ENCODE measurements around the gene THAP10.
"Not testable (repeated sequence)": the region's sequence is repeated elsewhere in the genome, so short reads cannot be mapped to it uniquely, and the experiment has no call there.

Gene THAP10

DNA sequence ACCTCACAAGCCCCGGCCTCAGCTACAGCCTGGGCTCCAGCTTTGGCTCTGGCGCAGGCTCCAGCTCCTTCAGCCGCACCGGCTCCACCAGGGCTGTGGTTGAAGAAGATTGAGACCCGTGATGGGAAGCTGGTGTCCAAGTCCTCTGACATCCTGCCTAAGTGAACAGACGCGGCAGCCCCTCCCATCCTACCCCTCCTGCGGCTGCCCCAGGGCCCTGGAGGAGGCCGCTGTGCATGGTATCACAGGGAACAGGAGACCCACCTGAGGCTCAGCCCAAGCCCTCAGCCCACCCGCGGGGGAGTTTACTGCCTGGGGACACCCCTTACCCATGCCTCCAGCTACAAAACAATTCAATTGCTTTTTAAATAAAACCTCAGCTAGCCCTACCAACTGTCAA lies 32.2 kb downstream of the THAP10 start:
- Histone ChIP-seq H3K27me3 (ENCODE audit: control insufficient read depth, insufficient read depth, low read length) (0 out of 2 replicates have a peak, but pooled peaks cover 6% of the 10 kb centered on the region), H3K9ac (ENCODE audit: low read depth, low read length) (no peak overlapping the region), H3K4me3 (ENCODE audit: low read depth, low read length) (no peak overlapping the region), H3K9me3 (ENCODE audit: control insufficient read depth, insufficient read depth, low read length) (no peaks in the 10 kb centered on the region), H3K27ac (ENCODE audit: low read depth, low read length) (no peak overlapping the region), H3K4me1 (ENCODE audit: control insufficient read depth, insufficient read depth, low read length) (no peaks in the 10 kb centered on the region), H3K36me3 (ENCODE audit: control insufficient read depth, insufficient read depth, low read length) (no peaks in the 10 kb centered on the region)

- no peaks in the 10 kb centered on the region for H3K9me3 ChIP-seq (ENCODE audit: control insufficient read depth, insufficient read depth, low read length)
- 0 out of 2 replicates have a peak, but pooled peaks cover 6% of the 10 kb centered on the region for H3K27me3 ChIP-seq (ENCODE audit: control insufficient read depth, insufficient read depth, low read length)
- no peak overlapping the region for H3K9ac ChIP-seq (ENCODE audit: low read depth, low read length)
- no peaks in the 10 kb centered on the region for H3K4me1 ChIP-seq (ENCODE audit: control insufficient read depth, insufficient read depth, low read length)
- no peaks in the 10 kb centered on the region for H3K36me3 ChIP-seq (ENCODE audit: control insufficient read depth, insufficient read depth, low read length)
- no peak overlapping the region for H3K27ac ChIP-seq (ENCODE audit: low read depth, low read length)
- H3K4me3 ChIP-seq (ENCODE audit: low read depth, low read length), result no peak overlapping the region
Measured at GRCh38 chr15:70859322-70859908, 32.8 kb downstream of the THAP10 start.

DNA sequence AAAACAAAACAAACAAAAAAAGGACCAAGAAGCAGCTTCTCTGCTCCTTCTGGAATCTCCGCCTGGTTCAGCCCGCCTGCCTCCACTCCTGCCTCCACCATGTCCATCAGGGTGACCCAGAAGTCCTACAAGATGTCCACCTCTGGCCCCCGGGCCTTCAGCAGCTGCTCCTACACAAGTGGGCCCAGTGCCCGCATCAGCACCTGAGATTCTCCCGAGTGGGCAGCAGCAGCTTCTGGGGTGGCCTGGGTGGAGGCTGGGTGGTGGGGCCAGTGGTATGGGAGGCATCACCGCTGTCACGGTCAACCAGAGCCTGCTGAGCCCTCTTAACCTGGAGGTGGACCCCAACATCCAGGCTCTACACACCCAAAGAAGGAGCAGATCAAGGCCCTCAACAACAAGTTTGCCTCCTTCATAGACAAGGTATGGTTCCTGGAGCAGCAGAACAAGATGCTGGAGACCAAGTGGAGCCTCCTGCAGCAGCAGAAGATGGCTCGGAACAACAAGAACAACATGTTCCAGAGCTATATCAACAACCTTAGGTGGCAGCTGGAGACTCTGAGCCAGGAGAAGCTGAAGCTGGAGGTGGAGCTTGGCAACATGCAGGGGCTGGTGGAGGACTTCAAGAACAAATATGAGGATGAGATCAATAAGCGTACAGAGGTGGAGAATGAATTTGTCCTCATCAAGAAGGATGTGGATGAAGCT lies 33.5 kb downstream of the THAP10 start:
- H3K4me3 ChIP-seq (ENCODE audit: low read depth, low read length); H3K36me3 ChIP-seq (ENCODE audit: control insufficient read depth, insufficient read depth, low read length); H3K27ac ChIP-seq (ENCODE audit: low read depth, low read length); H3K27me3 ChIP-seq (ENCODE audit: control insufficient read depth, insufficient read depth, low read length); H3K9me3 ChIP-seq (ENCODE audit: control insufficient read depth, insufficient read depth, low read length); H3K4me1 ChIP-seq (ENCODE audit: control insufficient read depth, insufficient read depth, low read length); H3K9ac ChIP-seq (ENCODE audit: low read depth, low read length): not testable (repeated sequence)

DNA sequence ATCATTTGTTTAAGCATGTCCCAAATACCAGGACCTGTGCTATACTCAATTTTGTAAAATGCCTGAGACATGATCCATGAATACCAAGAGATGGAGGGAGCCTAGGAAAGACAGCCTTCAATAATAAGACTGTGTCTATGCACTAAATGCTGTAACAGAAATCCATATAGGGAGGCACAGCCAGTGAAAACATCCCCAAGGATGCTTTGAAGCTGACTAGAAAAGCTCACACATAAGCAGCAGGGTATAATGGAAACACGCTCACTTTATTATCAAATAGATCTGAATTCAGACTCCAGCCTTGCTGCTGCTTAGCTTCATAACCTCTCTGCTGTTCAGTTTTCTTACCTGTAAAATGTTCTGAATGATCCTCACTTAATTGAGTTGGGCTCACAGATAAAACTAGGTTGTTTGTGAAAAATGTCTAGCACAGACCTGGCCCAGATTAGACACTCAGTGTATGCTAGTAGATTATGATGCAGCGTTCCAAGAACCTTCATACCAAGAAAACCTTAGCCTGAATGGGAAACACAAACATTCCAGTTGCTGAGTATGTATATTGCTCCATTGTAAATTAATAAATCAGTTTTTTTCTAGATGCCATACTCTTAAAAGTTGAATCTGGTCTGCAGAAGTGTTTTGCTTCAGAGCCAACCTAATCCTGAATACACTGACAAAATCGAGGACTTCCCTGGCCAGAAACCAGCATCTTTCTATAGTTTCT lies 34.5 kb downstream of the THAP10 start:
- peaks cover 2% of the 10 kb centered on the region for H3K4me1 ChIP-seq (ENCODE audit: control insufficient read depth, insufficient read depth, low read length)
- H3K9ac ChIP-seq (ENCODE audit: low read depth, low read length), result no peak overlapping the region
- H3K4me3 ChIP-seq (ENCODE audit: low read depth, low read length), result no peak overlapping the region
- no peaks in the 10 kb centered on the region for H3K36me3 ChIP-seq (ENCODE audit: control insufficient read depth, insufficient read depth, low read length)
- H3K27me3 ChIP-seq (ENCODE audit: control insufficient read depth, insufficient read depth, low read length), result 0 out of 2 replicates have a peak, but pooled peaks cover 6% of the 10 kb centered on the region
- H3K27ac ChIP-seq (ENCODE audit: low read depth, low read length), result no peak overlapping the region
- H3K9me3 ChIP-seq (ENCODE audit: control insufficient read depth, insufficient read depth, low read length), result no peaks in the 10 kb centered on the region

GRCh38 chr15:70856884-70857561 lies 35.2 kb downstream of the THAP10 start:
- Histone ChIP-seq H3K27ac (ENCODE audit: low read depth, low read length) (no peak overlapping the region), H3K4me3 (ENCODE audit: low read depth, low read length) (no peak overlapping the region), H3K36me3 (ENCODE audit: control insufficient read depth, insufficient read depth, low read length) (no peaks in the 10 kb centered on the region), H3K9me3 (ENCODE audit: control insufficient read depth, insufficient read depth, low read length) (no peaks in the 10 kb centered on the region), H3K4me1 (ENCODE audit: control insufficient read depth, insufficient read depth, low read length) (peaks cover 8% of the 10 kb centered on the region), H3K9ac (ENCODE audit: low read depth, low read length) (no peak overlapping the region), H3K27me3 (ENCODE audit: control insufficient read depth, insufficient read depth, low read length) (0 out of 2 replicates have a peak, but pooled peaks cover 6% of the 10 kb centered on the region)

GRCh38 chr15:70856177-70856883 lies 35.9 kb downstream of the THAP10 start:
- H3K9ac ChIP-seq (ENCODE audit: low read depth, low read length), result no peak overlapping the region
- H3K4me3 ChIP-seq (ENCODE audit: low read depth, low read length), result no peak overlapping the region
- no peaks in the 10 kb centered on the region for H3K9me3 ChIP-seq (ENCODE audit: control insufficient read depth, insufficient read depth, low read length)
- no peak overlapping the region for H3K27ac ChIP-seq (ENCODE audit: low read depth, low read length)
- 0 out of 2 replicates have a peak, but pooled peaks cover 3% of the 10 kb centered on the region for H3K36me3 ChIP-seq (ENCODE audit: control insufficient read depth, insufficient read depth, low read length)
- H3K4me1 ChIP-seq (ENCODE audit: control insufficient read depth, insufficient read depth, low read length), result peaks cover 8% of the 10 kb centered on the region
- 0 out of 2 replicates have a peak, but pooled peaks cover 6% of the 10 kb centered on the region for H3K27me3 ChIP-seq (ENCODE audit: control insufficient read depth, insufficient read depth, low read length)

- Histone ChIP-seq H3K36me3 (ENCODE audit: control insufficient read depth, insufficient read depth, low read length) (0 out of 2 replicates have a peak, but pooled peaks cover 4% of the 10 kb centered on the region), H3K4me3 (ENCODE audit: low read depth, low read length) (no peak overlapping the region), H3K4me1 (ENCODE audit: control insufficient read depth, insufficient read depth, low read length) (peaks cover 8% of the 10 kb centered on the region), H3K27me3 (ENCODE audit: control insufficient read depth, insufficient read depth, low read length) (0 out of 2 replicates have a peak, but pooled peaks cover 6% of the 10 kb centered on the region), H3K9me3 (ENCODE audit: control insufficient read depth, insufficient read depth, low read length) (no peaks in the 10 kb centered on the region), H3K27ac (ENCODE audit: low read depth, low read length) (no peak overlapping the region), H3K9ac (ENCODE audit: low read depth, low read length) (no peak overlapping the region)
Measured at GRCh38 chr15:70855764-70856163, 36.5 kb downstream of the THAP10 start.

GRCh38 chr15:70854666-70854976 lies 37.6 kb downstream of the THAP10 start:
- H3K4me3 ChIP-seq (ENCODE audit: low read depth, low read length), result peak overlapping the region; percentile 71
- 0 out of 2 replicates have a peak, but pooled peaks cover 6% of the 10 kb centered on the region for H3K27me3 ChIP-seq (ENCODE audit: control insufficient read depth, insufficient read depth, low read length)
- no peaks in the 10 kb centered on the region for H3K9me3 ChIP-seq (ENCODE audit: control insufficient read depth, insufficient read depth, low read length)
- H3K9ac ChIP-seq (ENCODE audit: low read depth, low read length), result peak overlapping the region; percentile 41; the same call in 1 of the 2 replicates
- H3K27ac ChIP-seq (ENCODE audit: low read depth, low read length), result no peak overlapping the region
- H3K4me1 ChIP-seq (ENCODE audit: control insufficient read depth, insufficient read depth, low read length), result peaks cover 8% of the 10 kb centered on the region
- 0 out of 2 replicates have a peak, but pooled peaks cover 9% of the 10 kb centered on the region for H3K36me3 ChIP-seq (ENCODE audit: control insufficient read depth, insufficient read depth, low read length)

- 0 out of 2 replicates have a peak, but pooled peaks cover 9% of the 10 kb centered on the region for H3K36me3 ChIP-seq (ENCODE audit: control insufficient read depth, insufficient read depth, low read length)
- peaks cover 8% of the 10 kb centered on the region for H3K4me1 ChIP-seq (ENCODE audit: control insufficient read depth, insufficient read depth, low read length)
- peak within 1 kb of the TSS; percentile 71 for H3K4me3 ChIP-seq (ENCODE audit: low read depth, low read length)
- 0 out of 2 replicates have a peak, but pooled peaks cover 6% of the 10 kb centered on the region for H3K27me3 ChIP-seq (ENCODE audit: control insufficient read depth, insufficient read depth, low read length)
- H3K27ac ChIP-seq (ENCODE audit: low read depth, low read length), result peak within 1 kb of the TSS; percentile 28
- H3K9ac ChIP-seq (ENCODE audit: low read depth, low read length), result peak within 1 kb of the TSS; percentile 41
- no peaks in the 10 kb centered on the region for H3K9me3 ChIP-seq (ENCODE audit: control insufficient read depth, insufficient read depth, low read length)
Measured at GRCh38 chr15:70853973-70854665, 38.1 kb downstream of the THAP10 start, which contains the start of gene LARP6. Gene LARP6 (minus strand): TSS chr15:70854157. CDS start chr15:70854088, 69 bp downstream.
